HG03378 (cell line): ENCODE data around the gene ZBTB16.

Experiments
- ATAC-seq: cut with Tn5 transposase; IDR thresholded peaks from one replicate; pipeline ENCODE4 v1.9.1; 2021; ENCODE audit warnings: mild to moderate bottlenecking, moderate library complexity; ENCODE audit not compliant: unreplicated experiment

ZBTB16 gene

DNA sequence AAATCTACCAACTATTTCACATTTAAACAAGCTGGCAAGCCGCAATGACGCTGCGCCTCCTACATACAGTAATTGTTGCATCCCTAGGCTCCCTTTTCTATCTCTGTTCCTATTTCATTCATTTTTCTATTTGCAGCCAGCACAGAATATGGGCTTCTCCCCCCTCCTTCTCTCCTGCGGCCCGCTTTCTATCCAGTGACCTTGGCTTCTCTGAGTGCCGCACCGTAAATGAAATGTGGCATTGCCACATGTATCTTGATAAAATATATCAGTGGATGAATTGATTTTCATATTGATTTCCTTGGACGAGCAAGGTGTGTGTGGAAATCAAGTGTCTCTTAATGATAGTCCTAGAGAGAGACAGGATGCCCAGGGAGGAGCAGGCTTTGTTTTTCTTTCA, 70.2 kb downstream of the ZBTB16 start:
- ATAC-seq, result no peak

DNA sequence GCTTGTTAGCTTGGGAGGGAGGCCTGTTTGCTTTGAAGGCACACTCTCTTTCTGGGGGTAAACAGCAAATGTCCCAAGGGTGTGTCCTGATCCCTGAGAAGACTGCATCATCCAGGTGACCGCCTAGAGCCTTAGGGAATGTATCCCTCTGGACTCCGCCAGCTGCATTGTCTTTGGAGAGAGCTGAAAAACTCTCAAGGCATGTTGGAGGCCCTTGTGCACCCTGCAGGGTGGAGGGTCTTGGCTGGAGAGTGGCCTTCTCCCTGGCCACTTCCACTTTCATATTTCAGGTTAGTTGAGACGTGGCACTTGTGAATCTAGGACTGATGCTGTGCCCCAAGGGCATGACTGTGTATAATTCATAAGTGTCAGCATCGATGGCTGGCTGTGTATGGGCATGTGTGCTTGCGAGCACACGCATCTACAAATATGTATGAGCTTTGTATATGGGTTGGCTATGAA, 70.6 kb downstream of the ZBTB16 start:
- no peak for ATAC-seq

DNA sequence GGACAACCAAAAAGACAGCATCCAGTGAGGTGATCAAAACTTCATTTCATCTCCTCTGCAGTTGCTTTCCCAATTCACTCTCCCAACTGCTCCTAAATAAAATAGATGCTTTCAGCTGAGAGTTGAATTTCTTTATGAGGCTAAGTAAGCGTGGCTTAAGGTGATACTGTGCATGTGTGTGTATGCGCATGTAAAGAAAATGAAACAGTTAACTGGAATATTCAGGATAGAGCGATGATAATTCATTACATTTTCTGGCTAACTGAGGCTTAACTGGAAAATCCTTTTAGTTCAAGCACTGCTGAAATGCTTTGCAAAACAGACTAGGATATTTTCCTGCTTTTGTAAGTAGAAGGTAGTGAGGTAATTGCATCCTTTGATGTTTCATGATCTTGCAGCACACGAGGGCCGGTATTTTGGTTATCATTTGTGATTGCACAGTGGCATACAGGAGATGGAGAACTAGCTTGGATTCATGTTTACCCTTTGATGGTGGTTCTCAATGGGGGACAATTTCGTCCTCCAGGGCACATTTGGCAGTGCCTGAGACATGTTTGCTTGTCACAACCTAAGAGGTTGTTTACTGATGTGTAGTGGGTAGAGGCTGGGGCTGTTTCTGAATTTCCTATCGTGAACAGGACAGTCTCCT, 71.2 kb downstream of the ZBTB16 start:
- ATAC-seq, result no peak

DNA sequence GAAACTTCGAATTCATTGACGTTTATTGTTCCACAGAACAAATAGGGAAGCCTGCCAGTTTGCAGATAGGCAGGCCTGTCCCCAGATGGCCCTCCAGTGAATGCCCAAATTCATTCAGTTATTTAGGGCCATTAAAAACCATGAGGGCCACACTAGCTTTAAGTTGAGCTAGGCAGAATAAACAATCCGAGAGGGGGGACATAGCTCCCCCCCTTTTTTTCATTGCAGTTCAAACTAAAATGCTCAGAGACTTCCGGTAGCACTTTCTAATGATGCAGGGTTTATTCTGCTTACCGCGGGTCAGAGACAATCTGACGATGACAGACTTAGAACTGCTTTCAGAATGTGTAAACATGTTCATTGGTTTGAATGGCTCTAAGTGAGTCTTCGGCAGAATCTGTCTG, 72.0 kb downstream of the ZBTB16 start:
- no peak for ATAC-seq

DNA sequence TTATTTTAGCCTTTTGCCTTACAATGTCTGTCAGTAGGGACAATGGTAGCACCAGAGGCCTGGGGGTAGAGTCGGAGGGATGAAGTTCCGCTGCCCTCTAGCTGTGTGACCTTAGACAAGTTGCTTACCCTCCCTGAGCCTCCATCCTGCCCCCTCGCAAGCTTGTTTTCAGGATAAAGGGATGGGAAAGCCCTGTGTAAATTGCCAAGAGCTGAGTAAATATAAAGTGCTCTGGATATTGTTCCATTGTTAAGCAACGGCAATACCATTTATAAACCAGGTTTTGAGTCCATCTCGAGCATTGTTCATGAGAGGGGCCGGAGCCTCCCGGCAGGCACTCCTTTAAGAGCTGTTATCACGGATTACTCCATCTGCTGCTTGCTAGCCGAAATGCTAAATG, 72.9 kb downstream of the ZBTB16 start:
- no peak for ATAC-seq

DNA sequence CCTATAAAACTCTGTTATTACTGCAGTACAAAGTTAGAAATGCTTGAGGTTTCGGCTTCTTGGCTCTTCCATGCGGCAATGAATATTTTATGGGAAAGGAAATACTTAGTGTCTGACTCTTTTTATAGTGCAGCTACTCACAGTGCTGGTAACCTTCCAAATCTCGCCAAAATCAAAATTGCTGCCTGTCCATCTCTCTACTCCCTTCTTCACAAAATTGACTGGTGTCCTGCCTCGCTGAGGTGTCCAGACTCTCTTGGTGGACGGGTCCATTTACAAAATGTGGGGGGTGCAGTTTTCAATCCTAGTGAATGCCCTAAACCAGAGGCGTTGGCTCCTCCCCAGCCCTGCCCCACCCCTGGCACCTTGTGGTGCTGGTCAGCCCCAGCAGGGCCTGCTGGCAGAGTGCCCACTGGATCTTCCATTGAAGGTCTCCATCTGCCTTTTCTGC, 73.5 kb downstream of the ZBTB16 start:
- ATAC-seq, result no peak

DNA sequence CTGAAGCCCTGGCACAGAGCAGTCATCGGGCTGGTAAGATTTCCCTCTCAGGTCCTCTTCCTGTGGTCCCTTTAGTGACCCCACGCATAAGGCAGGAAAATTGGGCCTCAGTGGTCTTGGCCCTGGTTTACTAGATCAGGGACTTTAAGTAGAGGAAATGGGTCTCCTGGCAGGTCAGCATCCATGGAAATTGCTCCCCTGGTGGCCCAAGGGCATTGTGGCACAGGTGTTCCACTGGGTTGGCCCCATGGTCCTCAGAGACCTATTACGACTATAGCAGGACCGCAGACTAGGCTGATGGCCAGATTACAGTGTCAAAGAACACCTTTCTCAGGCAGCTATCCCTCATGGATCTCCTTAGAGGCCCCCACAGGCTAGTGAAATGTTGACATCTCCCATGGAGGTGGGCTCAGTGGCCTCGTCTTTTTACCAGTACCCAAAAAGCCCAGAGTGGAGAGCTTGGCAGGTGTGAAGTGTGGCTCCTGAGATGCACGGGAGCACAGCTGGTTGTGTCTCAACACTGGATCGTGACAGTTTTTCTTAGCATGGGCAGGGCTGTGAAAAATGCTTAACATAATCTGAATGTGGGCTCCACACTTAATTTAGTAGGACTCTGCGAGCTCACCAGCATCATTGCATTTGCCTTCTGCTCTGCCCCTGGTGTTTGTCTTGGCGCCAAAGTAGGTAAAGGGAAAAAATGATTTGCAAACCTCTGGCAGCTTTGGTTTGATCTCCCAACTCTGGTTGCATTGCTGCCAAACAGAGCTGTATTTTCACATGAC, 74.2 kb downstream of the ZBTB16 start:
- no peak for ATAC-seq

DNA sequence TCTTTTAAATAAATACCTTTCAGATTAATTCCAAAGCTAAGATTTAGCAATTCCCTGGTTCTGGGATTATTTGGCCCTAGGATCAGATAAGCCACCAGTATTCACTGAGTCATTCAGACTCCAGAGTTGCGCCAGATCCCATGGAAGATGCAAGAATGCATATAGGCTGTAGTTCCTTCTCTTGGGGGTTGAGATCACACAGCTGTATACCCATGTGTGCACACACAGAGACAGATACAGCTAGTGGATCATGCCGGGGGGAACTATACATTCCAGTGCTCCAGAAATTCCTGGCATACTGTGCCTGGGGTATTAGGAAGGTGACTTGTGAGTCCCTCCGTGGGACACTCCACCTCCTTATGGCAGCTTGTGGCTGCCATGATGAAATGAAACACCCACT, 75.4 kb downstream of the ZBTB16 start:
- no peak for ATAC-seq

DNA sequence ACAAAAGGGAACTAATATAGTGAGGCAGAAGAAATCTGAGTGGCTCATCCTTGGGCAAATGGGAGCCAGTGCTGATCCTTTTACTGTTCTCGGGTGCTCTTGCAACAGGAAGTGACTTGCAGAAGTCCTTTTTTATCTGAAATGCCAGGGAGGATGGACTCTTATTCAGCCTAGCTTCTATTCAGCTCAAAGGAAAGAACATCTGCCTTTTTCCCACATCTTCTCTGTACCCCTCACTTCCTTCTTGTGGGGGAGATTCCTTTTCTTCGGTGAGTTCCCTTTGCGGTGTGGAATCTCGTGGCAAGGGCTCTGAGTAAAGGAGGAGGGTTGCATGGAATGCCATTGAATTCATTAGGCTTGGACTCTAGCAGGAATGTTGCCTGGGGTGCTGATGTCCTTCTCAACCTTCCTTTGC, 76.2 kb downstream of the ZBTB16 start:
- no peak for ATAC-seq

DNA sequence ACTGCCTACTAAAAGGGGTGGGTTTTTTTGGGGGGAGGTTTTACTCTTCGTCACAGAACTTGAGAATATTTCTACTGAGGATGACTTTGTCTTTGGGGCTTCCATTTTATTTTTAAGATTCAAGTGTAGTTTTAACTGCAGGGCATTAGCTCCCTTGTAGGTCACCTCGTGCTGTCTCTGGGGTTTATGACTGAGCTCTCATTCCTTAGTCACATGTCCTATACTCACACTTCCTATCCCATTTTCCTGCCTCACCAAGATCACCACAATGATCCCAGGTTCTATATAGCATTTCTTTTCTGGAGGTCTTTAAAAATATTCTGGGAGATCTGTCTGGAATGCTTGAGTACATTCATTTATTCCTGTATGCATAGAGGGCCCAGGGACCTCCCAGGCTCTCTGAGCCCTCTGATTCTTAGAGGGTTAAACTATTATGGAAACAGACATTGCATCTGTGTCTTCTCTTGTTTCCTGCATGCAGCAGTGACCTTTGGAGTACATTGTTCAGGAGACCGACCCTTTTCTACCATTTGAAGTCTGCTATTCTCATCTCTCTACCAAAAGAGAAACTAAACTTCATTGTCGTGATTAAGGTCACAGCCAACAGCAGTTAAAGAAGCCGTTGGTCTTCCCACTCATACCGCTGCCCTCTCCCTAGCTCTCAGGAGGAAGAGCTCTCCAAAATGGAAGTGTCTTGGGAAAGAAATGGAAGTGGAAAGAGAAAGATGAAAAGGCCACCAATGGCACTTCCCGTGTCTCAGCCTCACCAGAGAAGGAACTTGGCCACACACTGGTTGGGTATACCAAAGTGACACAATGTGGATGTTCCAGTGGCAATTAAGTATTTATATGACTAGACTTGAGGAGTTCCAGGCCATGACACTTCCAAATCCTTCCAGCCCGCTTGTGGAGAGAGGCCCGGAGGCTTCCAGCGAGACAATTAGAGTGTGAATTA, 77.5 kb downstream of the ZBTB16 start:
- ATAC-seq, result no peak

DNA sequence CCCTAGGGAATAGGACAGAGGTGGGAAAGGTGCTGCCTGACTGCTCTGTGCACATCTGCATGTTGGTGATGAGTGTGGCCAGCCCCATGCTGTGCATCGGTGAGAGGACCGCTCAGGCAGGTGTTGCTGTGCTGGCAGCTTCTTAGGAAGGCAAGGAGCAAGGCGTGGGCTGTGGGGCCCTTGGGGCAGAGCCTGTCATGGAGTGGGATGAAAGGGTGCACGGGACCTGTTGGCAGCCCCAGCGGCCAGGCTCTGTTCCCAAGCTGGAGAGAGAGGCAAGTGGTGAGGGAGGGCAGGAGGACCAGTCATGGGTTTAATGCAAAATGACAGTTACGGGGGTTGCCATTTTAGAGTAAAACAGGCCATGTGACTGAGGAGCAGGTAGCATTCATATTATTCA, 78.3 kb downstream of the ZBTB16 start:
- ATAC-seq, result no peak

DNA sequence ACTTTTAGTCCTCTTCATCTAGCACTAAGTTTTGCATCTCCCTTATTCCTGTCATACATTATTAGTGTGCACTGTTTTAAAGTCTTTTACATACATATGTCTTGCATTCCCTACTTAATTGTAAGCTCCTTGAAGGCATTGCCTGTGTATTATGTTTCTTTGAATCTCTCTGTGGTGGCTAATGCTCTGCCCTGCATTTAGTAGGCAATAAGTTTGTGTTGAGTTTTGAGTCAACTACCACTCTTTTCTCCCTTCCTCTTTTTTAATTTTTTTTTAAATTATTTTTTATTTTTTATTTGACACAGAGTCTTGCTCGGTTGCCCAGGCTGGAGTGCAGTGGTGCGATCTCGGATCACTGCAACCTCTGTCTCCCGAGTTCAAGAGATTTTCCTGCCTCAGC, 78.9 kb downstream of the ZBTB16 start:
- ATAC-seq, result no peak

DNA sequence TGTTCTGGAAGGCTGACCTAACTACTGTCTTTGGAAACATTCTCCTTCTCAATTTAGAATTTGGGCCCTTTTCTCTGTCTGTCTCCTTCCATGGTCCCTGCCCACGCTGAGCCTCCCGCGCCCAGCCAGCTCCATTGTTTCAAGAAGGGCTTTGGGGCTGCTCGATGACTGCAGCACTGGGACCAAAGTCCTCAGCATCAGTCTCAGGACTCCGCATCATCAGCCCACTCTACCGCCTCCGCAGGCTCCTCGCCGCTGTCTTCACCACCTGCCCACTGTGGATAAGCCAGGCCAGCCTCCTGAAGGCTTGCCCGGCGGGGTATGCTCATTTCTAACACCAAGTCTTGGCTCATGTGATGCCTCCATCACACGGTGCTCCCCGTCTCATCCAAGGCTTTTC, 81.3 kb downstream of the ZBTB16 start:
- ATAC-seq, result no peak

DNA sequence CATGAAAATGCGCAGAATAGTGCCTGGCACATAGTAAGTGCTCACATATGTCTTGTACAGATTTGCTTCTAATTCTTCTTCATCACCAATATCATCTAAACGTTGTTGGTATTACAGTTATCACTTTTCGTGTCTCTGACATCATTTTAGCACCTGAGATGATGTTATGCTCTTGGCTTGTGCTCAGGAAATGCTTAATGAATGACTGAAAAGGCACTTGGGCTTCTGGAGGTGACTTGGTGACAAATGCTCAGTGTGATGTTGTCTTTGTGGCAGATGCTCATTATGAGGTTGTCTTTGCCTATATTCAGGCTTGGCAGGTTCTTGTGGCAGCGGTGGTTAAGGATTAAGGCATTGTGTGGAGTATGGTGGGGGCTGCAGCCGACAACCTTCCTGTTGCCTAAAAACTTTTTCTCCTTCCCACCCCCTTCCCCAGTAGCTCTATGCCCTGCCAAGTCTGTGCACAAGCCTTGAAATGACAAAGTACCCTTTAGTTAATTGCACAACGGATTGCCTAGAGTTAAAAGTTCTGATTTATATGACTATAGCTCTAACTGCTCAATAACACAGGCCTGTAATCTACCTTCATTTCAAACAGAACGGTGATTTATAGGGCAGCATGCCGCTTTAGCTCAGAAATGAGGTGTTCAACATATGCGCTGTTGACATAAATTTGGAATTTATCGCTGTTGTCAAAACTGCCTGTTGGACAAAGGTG, 82.5 kb downstream of the ZBTB16 start:
- no peak for ATAC-seq

DNA sequence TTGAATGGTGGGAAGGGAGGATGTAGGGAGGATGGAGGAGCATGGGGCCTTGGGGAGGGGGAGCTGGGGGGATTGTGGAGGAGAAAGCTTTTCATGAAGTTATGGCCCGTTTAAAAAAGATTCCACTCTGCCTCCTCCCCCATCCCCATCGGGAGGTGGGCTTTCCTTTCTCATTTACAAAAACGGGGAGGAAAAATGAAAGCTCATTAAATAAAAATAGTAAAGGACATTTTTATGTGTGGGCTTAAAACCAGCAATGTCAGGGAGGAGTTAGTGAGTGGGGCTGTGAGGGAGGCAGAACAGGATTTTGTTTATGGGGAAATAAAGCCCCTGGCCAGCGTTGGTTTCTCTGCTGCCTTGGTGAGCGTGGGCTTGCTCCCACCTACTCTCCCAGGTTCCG, 83.2 kb downstream of the ZBTB16 start:
- ATAC-seq, result no peak

DNA sequence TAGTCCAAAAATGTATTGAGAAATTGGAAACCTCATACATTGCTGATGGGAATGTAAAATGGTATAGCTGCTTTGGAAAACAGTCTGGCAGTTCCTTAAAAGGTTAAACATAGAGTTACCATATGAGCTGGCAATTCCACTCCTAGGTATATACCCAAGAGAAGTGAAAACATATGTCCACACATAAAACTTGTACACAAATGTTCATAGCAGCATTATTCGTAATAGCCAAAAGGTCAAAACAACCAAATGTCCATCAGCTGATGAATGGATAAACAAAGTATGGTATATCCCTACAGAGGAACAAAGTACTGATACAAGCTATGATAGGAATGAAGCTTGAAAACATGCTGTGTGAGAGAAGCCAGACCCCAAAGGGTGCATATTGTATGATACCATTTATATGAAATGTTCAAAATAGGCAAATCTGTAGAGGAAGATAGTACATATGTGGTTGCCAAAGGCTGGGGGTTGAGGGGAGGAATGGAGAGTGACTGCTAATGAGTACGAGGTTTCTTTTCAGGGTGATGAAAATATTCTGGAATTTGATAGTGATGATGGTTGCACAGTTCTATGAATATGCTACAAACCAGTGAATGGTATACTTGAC, 85.8 kb downstream of the ZBTB16 start:
- ATAC-seq, result no peak

DNA sequence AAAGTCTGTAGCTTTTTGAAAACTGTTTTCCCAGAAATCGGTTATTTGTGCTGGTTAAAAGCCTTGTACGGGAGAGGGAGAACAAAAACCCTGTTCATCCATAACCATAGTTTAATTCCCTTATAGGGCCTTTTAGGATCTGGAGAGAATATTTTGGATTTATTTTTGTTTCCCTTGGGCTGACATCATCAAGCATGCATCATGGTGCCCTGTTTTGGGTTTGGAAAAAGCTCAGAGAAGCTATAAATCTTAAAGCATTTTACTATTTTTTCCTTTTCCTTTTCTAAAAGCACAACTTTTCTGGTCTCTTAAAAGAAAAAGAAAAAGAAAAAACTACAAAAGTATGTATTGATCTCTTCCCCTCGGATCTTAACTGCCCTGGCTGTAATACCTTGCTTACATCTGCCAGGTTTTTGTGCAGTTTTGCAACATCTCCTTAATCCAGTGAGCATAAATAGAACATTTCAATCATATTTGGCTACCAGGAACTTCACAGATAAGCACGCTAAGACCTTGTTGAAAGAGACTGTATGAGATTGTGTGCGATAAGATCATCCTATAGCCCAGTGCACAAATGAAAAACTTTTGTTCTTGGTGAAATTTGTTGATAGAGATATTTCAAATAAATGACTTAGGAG, 88.0 kb downstream of the ZBTB16 start:
- ATAC-seq, result no peak

DNA sequence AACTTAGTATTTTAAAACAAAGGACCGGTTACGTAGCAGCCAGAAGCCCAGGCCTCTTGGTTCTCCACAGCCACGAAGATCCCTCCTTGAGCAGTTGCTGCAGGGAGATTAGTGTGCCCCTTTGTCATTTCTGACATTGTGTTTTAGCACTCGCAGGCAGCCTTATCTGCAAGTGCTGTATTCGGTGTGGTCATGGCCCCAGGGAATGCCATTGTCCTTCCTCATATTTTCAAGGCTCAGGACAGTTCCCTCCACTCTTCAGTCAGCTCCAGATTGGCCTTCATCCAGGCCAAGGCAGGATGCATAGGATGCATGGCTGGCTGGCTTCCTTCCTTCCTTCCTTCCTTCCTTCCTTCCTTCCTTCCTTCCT, 88.5 kb downstream of the ZBTB16 start:
- no peak for ATAC-seq

DNA sequence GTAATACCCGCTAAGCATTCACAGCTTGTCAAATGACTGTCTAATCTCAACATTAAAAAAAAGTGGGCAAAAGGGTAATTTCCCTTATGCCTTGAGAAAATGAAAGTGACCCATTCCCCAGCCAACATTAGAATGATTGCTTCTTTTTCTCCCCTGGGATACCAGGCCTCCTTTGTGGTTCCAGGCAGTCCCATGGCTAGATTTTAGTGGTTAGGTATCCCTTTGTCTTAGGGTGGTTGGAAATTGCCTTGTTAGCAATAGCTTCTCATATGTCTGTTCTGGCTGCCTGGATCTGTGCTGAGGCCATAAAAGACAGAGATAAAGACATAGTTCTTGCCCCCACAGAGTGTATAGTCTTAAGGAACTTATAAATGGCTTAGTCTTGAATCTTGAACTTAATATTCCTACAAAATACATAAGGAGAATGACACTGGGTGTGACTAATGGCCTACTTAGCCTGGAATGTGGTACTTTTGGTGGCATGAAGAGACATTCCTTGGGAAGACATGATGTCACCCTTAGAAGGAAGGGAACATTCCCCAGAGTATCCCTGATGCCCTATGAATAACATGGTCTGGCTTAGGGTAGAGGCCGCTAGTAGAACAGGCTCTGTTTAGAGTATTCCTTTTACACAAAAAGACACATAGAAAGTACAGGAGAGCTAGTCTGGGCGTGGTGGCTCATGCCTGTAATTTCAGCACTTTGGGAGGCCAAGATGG, 90.3 kb downstream of the ZBTB16 start:
- no peak for ATAC-seq
